Fibroblast of lung (primary cell): ENCODE data around the gene CMTM6. TPM values are rescaled to one million over a fixed set of nuclear protein-coding genes. Genes with fewer than 3 reads are reported as not detected.
A peak's percentile ranks its signal among the peaks of the same experiment; 100 is the strongest.
"Not testable (repeated sequence)": the region's sequence is repeated elsewhere in the genome, so short reads cannot be mapped to it uniquely, and the experiment has no call there.

Source experiments
- DNase-seq, 2 donors: peaks; one replicate each; pipeline versions ENCODE4 v3.0.0 to v3.0.0-alpha.2; 2010; ENCODE audit warnings: low read depth in 2 of 2
- H2AFZ ChIP-seq: 2 replicates; pipeline ENCODE4 v1.5.1; 2012; ENCODE audit warnings: low read length, control low read depth, inconsistent platforms
- H3K27ac ChIP-seq: 2 replicates; pipeline ENCODE4 v1.5.1; 2011; ENCODE audit warnings: low read length, control low read depth; ENCODE audit not compliant: insufficient read depth
- H3K27me3 ChIP-seq: 2 replicates; pipeline ENCODE4 v1.5.1; 2011; ENCODE audit warnings: mild to moderate bottlenecking, low read length; ENCODE audit not compliant: control insufficient read depth, insufficient read depth
- H3K36me3 ChIP-seq: 2 replicates; pipeline ENCODE4 v1.5.1; 2011; ENCODE audit warnings: low read length; ENCODE audit not compliant: control insufficient read depth, insufficient read depth
- H3K4me1 ChIP-seq: 2 replicates; pipeline ENCODE4 v1.5.1; 2011; ENCODE audit warnings: low read length; ENCODE audit not compliant: control insufficient read depth, insufficient read depth; ENCODE audit errors: extremely low read depth
- H3K4me2 ChIP-seq: 2 replicates; pipeline ENCODE4 v1.5.1; 2011; ENCODE audit warnings: low read length, control low read depth; ENCODE audit not compliant: insufficient read depth; ENCODE audit errors: extremely low read depth
- H3K4me3 ChIP-seq, 4 experiments: fragments of 200-600 bp in 1 of 4; sonication (generic) in 1 of 4; replicated peaks in 1 of 4; 2 replicates each; pipeline ENCODE4 v1.5.1; 2011 to 2016; ENCODE audit warnings: low read length in 4 of 4, low read depth in 3 of 4, mild to moderate bottlenecking in 3 of 4, control low read depth in 2 of 4, inconsistent platforms in 1 of 4, mixed read lengths in 1 of 4; ENCODE audit not compliant: insufficient read depth in 1 of 4; ENCODE audit errors: control extremely low read depth in 1 of 4
- H3K79me2 ChIP-seq: 2 replicates; pipeline ENCODE4 v1.5.1; 2012; ENCODE audit warnings: mild to moderate bottlenecking, low read length, inconsistent platforms; ENCODE audit not compliant: control insufficient read depth, insufficient read depth
- H3K9ac ChIP-seq: 2 replicates; pipeline ENCODE4 v1.5.1; 2011; ENCODE audit warnings: mild to moderate bottlenecking, low read length, control low read depth; ENCODE audit not compliant: insufficient read depth
- H3K9me3 ChIP-seq: 2 replicates; pipeline ENCODE4 v1.5.1; 2012; ENCODE audit warnings: low read depth, low read length; ENCODE audit not compliant: control insufficient read depth, insufficient read depth
- H4K20me1 ChIP-seq: 2 replicates; pipeline ENCODE4 v1.5.1; 2011; ENCODE audit warnings: low read length; ENCODE audit not compliant: control insufficient read depth, insufficient read depth; ENCODE audit errors: extremely low read depth
- CTCF ChIP-seq, 2 donors: IDR thresholded peaks in 1 of 2; conservative IDR thresholded peaks in 1 of 2; 1 replicate in 1 of 2; 2 replicates in 1 of 2; pipeline ENCODE4 v1.5.1; 2011 to 2012; ENCODE audit warnings: low read length in 2 of 2, control low read depth in 1 of 2, inconsistent platforms in 1 of 2, low read depth in 1 of 2, mild to moderate bottlenecking in 1 of 2
- EZH2 ChIP-seq: IDR thresholded peaks from 2 replicates; pipeline ENCODE4 v1.5.1; 2012; ENCODE audit warnings: low read length, control low read depth, mild to moderate bottlenecking; ENCODE audit errors: missing control alignments
- polyA plus RNA-seq, 2 donors: library from polyadenylated mRNA; depleted of rRNA in 1 of 2; stranded (reverse) in 1 of 2; unstranded in 1 of 2; fragments of >200 nt; gene quantifications; 2 replicates each; pipeline ENCODE4 v1.2.1, GENCODE V29; 2011 to 2012; ENCODE audit warnings: missing spikeins in 1 of 2
- total RNA-seq: library from RNA; depleted of rRNA; stranded (reverse); fragments of >200 nt; gene quantifications from 2 replicates; pipeline ENCODE4 v1.2.1, GENCODE V29; 2014

CMTM6 gene
- total and polyA plus RNA-seq, 2 donors (not counting 1 experiment from before 2014, with no cell fraction given) = 74.1 to 76.5 TPM

- no peaks in the 10 kb centered on the region for H4K20me1 ChIP-seq
- H3K9me3 ChIP-seq = no peaks in the 10 kb centered on the region
- no peak overlapping the region for H3K9ac ChIP-seq
- no peak overlapping the region for H2AFZ ChIP-seq
- no peak overlapping the region for H3K4me3 ChIP-seq
- DNase-seq = peak in 1 of 2 donors; percentile 61
- TF ChIP-seq EZH2 (no peak), CTCF (conservative IDR thresholded peaks at IDR 0.05 in 1 of 2, IDR thresholded peaks at IDR 0.05 in 1 of 2; ENCODE audit: low read depth in 1 of 2, low read length in 2 of 2) (no peak)
- H3K36me3 ChIP-seq = peaks cover 4% of the 10 kb centered on the region
- no peaks in the 10 kb centered on the region for H3K79me2 ChIP-seq
- H3K27ac ChIP-seq = no peak overlapping the region
- H3K27me3 ChIP-seq = no peaks in the 10 kb centered on the region
- H3K4me2 ChIP-seq = no peak overlapping the region
- no peaks in the 10 kb centered on the region for H3K4me1 ChIP-seq
Measured at GRCh38 chr3:32480604-32481003, 22.0 kb downstream of the CMTM6 start.

DNA sequence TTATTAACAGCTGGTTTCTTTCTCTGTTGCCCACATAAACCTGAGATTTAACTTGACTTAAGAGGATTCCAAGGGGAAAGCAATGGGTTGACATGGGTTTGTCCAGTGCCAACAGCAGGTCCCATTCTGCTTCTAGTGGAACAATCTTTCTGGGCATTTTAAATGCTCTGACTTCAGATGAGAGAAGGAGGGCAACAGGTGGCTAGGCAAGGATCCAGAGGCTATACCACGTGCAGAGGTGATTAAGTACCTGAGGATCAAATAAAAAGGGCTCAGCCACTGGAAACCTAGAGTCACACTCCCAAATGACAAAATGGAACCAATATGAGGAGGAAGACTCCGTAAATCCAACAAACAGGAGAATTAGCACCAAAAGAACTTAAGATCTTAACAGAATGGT, 28.5 kb downstream of the CMTM6 start:
- Histone ChIP-seq H3K27ac (no peak overlapping the region), H3K4me2 (no peak overlapping the region), H2AFZ (no peak overlapping the region), H4K20me1 (no peaks in the 10 kb centered on the region), H3K4me1 (peaks cover 2% of the 10 kb centered on the region), H3K9me3 (no peaks in the 10 kb centered on the region), H3K27me3 (no peaks in the 10 kb centered on the region), H3K4me3 (no peak overlapping the region), H3K9ac (no peak overlapping the region), H3K36me3 (peaks cover 2% of the 10 kb centered on the region), H3K79me2 (no peaks in the 10 kb centered on the region)
- no peak for DNase-seq
- TF ChIP-seq EZH2 (no peak), CTCF (conservative IDR thresholded peaks at IDR 0.05 in 1 of 2, IDR thresholded peaks at IDR 0.05 in 1 of 2; ENCODE audit: low read depth in 1 of 2, low read length in 2 of 2) (no peak)

- not testable (repeated sequence) for H3K4me2 ChIP-seq, H2AFZ ChIP-seq, H3K27me3 ChIP-seq, H3K36me3 ChIP-seq, H3K9ac ChIP-seq, DNase-seq, H3K9me3 ChIP-seq, H3K4me3 ChIP-seq, H3K79me2 ChIP-seq, H3K4me1 ChIP-seq, H3K27ac ChIP-seq, H4K20me1 ChIP-seq
Measured at GRCh38 chr3:32472151-32472550, 30.5 kb downstream of the CMTM6 start.

- DNase-seq = no peak
- H3K4me1 ChIP-seq = peaks cover 2% of the 10 kb centered on the region
Measured at GRCh38 chr3:32471246-32471645, 31.4 kb downstream of the CMTM6 start.

More at GRCh38 chr3:32471246-32471645, 31.4 kb downstream of the CMTM6 start:
- no peak overlapping the region for H3K4me2 ChIP-seq
- H3K27me3 ChIP-seq = no peaks in the 10 kb centered on the region
- peaks cover 1% of the 10 kb centered on the region for H3K36me3 ChIP-seq
- H3K9me3 ChIP-seq = no peaks in the 10 kb centered on the region
- H3K9ac ChIP-seq = no peak overlapping the region
- H3K27ac ChIP-seq = no peak overlapping the region
- no peaks in the 10 kb centered on the region for H3K79me2 ChIP-seq
- no peak for TF ChIP-seq EZH2
- TF ChIP-seq CTCF (conservative IDR thresholded peaks at IDR 0.05 in 1 of 2, IDR thresholded peaks at IDR 0.05 in 1 of 2; ENCODE audit: low read depth in 1 of 2, low read length in 2 of 2) = no peak
- no peak overlapping the region for H3K4me3 ChIP-seq
- no peaks in the 10 kb centered on the region for H4K20me1 ChIP-seq
- H2AFZ ChIP-seq = no peak overlapping the region
